ENCODE data around the gene GRK6.
"Not testable (repeated sequence)": the region's sequence is repeated elsewhere in the genome, so short reads cannot be mapped to it uniquely, and the experiment has no call there.

The GRK6 gene

DNA sequence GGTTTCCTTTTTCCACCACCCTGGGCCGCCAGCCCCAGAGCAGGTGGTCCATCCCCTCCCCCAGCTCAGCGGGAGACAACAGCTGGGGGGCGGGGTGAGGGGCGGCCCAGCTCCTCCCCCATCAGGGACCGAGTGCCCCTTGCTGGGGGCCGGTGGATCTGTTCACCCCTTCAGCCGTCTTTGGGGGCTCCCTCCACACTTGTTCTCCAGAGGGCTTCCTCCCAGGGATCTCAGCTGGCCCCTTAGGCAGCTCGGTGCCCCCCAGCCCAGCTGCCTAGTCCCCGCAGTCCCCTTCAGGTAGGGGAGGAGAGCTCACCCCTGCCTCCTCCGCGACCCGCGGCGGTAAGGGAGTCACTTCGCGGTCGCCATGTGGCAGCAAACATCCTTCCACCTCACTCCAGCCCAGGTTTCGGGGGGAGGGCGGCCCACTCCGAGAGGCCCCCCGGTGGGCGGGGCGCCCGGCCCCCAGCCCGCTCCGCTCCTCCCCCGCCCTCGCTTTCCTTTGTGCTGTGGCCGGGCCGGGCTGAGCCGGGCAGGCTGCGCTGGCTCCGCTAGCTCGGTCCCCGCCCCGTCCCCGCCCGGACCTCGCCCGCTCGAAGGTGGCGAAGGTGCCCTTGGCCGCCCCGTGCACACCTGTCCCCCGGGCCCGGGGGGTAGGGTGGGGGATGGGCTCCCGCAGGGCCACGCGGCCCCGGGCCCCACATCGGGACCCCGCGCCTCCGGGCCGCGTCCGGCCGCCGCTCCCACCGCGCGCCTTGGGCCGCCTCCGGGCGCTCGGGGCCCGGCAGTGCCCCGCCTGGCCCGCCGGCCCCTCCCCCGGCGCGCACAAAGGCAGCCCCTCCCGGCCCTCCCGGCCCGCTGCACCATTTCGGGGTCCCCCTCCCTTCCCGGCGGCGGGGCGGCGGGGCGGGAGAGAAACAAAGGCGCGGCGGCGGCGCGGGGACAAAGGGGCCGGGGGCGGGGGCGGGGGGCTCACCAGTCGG, 46.3 kb downstream of the GRK6 start:
- DNase-seq, result peak; percentile 27

DNA sequence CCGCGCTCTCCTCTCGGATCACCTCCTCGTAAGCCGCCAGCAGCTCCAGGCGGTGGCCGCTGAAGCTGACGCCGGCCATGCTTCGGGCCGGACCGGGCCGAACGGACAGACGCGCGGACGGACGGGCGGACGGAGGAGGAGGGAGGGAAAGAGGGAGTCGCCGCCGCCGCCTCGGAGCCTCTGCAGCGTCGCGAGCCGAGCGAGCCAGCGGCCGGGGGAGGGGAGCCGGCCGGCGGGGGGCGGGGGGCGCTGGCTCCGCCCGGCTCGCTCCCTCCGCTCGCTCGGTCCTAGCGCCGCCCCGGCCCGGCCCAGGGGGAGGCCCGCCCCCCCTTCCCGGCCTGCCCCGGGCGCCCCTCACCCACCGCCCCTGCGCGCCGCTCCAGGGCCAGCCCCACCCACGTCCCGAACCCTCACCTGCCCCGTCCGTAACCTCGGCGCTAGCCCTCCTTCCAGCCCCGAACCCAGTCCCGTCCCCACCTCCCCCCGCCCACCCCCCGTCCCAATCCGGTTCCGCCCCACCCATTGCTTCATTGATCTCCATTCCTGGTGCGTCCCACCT, 47.0 kb downstream of the GRK6 start, which contains the start of gene DBN1:
Gene DBN1 (minus strand): TSS at position 192 of the 559 bp plus-strand sequence. CDS start 113 bp downstream, at position 79.
- DNase-seq, result peak; percentile 30

DNA sequence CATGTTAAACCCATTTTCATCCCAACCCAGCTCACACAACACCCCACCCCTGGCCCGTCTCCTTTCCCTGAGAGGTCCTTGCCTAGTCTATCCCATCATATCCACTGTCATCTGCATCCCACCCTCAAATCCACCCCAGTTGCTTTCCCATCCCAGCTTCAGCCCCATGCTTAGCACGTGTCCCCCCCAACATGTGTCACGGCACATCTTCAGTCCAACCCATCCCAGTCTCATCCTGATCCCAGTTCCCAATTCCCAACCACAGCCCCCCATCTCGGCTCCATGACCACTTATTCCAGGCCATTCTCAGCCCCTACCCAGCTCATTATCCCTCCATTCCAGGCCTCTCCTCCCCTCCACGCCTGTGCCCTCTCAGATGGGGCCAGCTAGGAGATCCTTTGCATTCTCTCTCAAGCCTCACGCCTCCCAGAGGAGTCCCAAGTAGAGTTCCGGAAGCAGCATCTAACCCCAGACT, 47.6 kb downstream of the GRK6 start:
- DNase-seq, result no peak

DNA sequence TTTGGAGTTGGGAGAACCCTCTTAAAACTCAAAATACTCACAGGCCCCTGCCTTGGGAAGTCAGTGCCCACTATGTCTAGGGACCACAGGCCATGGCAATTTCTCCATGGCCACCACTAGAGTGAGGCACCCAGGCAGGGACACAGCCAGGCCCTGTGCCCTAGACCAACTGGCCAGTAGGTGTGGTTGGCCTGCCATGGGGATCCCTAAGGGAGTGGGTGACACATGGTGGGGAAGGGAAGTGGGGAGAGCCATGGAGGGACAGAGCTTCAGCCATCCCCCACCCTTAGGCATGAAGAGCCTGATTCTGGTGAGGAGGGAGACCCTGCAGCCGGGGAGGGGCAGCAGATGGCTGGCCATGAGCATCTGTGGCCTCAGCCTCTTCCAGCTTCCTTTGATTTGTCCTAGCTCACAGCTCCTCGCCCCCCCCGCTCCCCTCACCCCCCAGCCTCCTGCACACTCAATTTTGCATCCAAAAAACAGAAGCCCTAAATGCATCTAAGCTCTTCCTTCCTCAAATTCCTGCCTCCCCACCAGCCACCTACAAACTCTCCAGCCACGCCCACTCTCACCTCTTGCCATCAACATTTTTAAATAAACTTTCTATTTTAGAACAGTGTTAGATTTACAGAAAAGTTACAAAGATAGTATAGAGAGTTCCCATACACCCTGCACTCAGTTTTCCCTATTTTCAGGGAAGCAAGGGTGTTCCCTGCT, 48.5 kb downstream of the GRK6 start:
- DNase-seq, result no peak

DNA sequence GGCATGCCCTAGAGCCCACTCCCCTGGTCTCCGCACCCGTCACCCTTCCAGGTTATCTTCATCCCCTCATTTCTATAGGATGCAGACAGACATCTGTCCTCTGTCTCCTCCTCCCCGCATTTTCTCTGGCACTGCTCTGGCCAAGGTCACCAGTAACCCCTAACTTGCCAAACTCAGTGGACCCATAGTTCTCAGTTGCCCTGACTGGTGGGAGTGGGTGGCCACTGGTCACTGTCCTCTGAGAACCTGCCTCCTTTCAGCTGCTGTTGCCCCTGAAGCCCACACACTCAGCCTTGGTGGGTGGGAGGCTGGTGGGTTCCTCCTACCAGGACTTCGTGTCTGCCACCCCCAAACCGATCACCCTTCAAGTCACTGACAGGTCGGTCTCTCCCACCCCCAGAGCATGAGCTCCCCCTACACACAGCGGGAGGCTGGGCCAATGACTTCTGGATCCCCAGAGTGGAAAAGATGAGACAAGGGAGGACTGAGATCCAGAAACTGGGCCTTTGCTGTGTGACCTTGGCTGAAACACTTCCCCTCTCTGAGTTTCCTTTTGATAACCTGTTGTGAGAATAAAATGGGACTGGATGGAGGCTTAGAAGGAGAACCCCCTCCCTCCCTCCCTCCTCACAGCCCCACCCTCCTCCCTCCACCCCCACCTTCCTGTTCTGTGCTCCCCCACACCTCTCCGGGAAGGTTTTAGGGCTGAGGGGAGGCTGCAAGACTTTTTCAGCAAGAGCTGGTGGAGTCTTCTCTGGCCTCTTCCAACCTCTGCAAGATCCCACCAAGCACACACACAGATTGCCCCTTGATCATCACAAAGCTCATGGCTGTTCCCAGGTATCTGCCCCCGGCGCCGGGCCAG, 49.3 kb downstream of the GRK6 start:
- DNase-seq, result no peak

DNA sequence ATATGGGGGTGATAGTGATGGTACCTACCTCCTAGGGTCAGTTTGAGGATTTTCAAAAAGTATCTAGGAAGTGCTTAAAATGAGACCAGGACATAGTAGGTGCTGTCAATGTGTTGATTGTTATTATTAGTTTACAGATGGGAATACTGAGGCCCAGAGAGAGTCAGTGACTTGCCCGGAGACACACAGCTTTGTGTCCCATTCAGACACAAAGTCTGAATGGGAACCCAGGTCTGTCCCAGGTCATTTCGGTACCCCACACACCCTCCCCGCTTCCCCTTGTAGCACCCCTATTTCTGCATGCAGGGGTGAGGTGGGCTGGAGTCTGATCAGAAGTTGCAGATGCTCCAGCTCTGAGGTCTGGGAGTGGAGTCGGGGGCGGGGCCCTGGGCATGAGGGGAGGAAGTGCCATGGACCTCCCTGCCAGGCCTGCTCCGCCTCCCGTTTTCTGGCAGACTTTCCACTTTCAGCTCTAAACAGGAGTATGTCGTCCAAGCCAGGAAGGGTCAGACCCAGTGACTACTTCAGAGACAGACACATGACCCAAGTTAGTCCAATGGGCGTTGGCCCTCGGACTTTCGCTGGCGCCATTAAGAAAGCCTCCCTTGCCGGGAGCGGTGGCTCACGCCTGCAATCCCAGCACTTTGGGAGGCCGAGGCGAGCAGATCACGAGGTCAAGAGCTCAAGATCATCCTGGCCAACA, 50.2 kb downstream of the GRK6 start:
- DNase-seq, result no peak

DNA sequence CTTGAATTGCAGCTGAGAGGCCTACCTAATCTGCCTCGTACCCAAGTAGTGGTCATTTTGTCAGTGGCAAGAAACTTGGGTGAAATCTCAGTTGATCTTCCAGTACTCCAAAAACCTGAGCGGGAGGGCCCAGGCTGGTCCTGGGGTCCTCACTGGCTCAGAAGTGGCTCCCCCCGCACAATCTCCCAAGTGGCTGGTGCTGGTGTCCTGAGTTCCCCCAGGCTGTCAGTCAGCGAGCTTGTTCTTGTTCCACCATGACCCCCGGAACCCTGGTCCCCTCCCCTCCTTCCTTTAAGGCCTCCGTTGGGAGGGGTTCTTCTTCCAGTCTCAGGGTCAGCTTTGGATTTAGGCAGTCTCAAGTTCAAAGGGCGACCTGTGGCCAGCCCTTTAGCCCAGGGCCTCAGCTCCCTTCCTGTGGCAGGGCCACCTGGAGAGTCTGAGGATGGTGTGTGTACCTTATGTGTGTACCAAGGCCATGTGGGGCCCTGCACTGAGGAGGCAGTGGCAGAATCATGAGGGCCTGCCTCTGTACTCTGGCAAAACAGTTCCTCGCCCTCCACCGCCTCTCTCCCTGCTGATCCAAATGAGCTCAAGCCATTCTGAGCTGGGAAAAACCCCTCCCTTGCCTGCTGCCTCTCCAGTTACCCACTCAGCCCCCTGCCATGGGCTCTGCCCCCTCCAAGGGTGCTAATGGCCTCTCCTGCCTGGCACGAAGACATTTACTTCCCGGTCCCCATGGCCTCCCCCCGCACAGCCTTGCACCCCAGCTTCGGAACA, 51.4 kb downstream of the GRK6 start:
- no peak for DNase-seq

DNA sequence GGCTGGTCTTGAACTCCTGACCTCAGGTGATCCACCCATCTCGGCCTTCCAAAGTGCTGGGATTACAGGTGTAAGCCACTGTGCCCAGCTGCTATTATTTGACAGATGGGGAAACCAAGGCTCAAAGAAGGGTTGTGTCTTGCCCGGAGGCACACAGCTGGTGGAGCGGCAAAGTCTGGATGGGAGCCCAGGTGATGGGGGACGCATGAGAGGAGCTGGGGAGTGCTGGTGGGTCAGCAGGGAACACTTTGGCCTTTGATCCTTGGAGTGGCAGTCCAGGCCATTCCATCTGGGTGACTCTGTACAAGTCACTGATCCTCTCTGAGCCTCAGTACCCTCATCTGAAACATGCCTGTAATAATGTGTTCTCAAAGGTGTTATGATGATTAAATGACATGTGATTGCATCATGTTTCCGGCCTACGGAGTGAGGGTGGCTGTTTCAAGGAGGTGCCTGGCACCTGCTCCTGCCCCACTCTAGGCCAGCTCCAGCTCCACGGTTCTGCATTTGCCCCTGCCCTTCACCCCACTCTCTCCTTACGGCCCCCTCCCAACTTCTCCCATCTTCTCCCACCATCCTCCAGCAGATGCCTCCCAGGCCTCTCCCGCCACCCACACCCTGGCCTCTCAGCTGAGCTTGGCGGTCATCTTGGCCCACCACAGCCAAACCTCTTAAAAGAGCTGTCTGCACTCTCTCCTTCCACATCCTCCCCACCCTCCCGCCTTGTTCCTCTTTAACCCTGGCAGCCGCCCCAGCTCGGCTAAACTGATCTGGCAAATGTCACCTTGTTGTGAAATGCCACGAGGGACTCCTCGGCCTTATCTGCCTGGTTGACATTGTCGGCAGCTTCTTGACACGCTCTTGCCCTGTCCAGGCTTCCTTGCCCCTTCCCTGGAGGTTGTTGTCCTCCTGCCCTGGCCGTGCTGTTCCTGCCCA, 52.5 kb downstream of the GRK6 start:
- DNase-seq, result no peak

DNA sequence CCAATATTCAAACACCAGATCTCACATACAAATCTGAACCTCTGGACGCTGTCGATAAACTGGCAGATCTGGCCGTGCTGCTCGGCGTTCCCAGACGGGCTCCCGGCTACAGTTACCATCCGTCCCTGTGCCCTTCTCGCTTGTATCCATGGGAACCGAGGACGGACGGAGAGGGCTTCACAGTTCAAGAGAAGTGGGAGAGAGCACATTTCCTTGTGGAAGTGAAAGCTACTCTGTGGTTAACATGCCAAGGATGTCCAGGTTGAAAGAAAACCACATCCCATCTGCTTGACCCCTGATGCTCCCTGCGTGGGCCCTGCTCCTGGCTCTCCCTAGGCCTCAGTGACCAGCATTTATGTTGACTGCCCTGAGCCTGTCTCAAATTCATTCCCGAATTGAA, 53.3 kb downstream of the GRK6 start:
- DNase-seq, result no peak

DNA sequence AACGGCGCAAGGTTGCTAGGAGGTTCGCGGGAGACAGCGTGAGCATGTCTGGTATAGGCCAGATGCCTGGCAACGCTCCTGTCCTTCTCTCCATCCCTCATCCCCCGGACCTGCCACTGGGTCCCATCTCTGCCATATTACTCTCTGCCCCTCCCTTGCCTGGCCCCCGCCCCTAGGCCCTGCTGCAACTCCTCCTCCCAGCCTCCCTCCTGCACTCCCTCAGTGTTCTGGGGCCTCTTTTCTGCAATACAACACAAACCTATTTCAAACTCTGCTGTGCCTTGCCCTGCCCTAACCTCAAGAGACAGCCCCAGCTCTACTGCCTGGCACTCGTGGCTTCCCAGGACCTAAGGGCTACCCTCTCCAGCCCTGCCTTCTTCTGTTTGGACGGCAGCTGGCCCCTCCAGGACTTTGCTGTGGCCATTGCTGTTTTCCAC, 55.9 kb downstream of the GRK6 start:
- DNase-seq, result no peak

DNA sequence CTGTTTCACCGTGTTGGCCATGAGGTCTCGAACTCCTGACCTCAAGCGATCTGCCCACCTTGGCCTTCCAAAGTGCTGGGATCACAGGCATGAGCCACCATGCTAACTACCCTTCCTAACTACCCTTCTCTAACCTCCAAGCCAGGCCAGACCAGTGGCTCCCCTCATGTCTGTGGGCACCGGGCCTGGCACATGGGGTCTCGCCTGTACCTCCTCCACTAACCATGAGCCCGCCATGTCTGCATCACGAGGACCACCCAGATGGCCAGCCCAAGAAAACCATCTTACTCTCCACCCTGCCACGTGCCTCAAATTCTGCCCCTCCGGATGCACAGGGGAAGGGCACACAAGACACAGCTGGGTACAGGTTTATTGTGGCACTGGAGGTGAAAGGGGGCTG, 56.6 kb downstream of the GRK6 start:
- no peak for DNase-seq

DNA sequence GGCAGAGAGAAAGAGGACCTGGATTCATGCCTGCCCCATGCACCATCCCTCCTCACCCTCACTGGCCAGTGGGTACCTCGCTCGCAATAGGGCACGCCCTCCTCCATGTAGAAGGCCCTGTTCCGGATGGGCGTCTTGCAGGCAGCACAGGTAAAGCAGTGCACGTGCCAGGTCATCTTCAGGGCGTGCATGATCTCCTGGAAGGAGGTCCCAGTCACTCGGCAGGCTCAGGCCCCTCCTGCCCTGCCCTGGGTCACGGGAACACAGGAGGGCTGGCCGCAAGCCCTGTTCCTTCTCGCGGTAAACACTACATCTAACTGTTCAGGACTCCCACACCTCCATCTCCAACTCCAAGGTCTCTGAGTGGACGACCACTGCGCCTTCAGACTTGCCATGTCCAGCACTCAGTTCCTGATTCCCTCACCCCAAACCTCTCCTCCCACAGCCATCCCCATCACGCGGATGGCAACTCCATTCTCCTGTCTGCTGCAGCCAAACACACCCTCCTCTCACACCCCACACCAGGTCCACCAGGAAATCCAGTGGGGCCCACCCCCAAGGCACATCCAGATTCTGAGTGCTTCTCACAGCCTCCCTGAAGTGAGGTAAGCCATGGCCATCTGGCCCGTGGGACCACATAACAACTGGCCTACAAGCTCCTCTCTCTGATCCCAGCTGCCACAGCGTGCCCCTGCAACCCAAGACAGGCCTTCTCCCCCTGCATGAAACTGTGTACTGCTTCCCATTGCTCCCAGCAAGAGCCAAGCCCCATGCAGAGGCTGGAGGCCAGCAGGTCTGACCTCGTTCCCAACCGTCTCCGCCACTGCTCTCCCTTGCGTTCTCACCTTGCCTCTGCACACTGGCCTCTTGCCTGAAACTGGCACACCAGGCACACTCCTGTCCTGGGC, 57.8 kb downstream of the GRK6 start:
- DNase-seq, result no peak

DNA sequence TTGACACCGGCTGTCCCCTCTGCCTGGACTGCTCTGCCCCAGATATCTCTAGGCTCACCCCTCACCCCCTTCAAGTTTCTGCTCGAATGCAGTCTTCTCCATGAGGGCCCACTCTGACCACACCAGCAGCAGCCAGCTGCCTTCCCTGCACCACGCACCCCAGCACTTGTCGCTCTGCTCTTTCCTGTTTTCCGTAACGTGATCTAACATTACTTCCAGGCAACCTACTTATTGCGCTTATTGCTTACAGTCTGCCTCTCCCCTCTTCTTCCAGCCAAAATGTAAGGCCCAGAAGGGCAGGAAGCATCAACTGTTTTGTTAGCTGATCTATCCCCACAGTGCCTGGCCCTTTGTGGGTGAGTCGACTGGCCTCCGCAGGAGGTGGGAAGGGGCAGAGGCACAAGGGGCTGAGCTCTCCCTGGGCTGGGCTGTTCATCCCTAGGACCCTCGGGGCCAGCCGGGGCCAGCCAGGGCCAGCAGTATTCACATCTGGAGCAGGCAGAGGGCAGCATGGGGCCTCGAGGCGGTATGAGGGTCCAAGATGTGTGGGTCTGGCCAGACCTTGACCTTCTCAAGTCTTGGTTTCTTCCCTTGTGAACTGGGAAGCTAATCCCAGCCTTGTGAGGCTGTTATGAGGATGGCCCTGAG, 58.5 kb downstream of the GRK6 start:
- DNase-seq, result no peak

DNA sequence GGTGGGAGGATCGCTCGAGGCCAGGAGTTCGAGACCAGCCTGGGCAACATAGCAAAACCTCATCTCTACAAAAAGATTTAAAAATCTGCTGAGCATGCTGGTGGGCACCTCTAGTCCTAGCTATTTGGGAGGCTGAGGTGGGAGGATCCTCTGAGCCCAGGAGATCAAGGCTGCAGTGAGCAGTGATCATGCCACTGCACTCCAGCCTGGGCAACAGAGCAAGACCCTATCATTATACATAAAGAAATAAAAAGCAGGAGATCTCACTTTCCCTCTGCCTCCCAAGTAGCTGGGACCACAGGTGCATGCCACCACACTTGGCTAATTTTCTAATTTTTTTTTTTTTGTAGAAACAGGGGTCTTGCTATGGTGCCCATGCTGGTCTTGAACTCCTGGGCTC, 59.3 kb downstream of the GRK6 start:
- not testable (repeated sequence) for DNase-seq

DNA sequence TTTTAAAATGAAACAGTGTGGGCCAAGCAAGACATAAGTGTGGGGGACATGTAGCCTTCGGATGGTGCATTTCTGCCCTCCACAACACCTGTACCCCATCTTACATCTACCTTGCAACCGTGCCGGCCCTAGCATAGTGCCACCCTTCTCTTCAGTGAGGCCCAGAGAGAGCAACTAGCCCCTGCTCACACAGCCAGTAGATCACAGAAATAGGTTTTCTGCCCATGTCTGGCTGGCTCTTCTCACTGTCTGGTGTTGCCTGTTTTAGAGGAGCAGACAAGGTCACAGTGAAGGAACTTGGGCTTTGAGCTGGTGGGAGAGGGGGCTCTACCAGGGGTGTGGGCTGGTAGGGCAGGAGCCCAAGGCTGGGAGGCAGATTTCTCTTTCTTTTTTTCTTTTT, 59.8 kb downstream of the GRK6 start:
- DNase-seq, result no peak

DNA sequence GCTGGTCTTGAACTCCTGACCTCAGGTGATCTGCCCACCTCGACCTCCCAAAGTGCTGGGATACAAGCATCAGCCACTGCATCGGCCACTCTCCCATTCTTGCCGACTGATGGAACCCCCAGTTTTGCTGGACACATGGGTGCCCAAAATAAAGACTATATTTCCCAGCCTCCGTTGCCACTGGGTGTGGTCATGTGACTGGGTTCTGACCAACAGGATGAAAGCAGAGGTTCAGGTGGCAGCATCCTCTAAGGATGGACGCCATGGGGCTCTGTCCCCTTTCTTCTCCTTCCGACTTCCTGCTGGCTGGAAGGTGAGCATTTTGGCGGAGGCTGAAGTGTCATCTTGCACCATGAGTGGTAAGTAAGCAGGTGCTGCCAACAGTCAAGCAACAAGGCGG, 60.7 kb downstream of the GRK6 start:
- DNase-seq, result no peak

DNA sequence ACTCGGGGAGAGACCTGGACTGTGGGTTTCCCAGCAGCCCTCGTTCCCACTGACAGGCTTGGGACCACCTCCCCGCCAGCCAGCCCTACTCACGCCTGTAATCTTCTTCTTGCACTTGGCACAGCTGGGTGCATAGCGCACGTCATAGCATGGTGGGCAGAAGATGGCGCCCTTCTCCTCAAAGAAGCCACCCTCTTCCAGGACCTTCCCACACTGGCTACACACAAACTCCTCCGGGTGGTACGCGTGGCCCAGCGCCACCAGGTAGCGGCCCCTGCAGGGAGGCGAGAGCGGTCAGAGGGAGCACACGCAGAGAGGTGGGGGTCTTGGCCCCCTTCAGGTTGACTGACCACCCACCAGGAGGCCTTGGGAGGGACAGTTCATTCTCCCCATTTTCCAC, 61.5 kb downstream of the GRK6 start:
- no peak for DNase-seq

DNA sequence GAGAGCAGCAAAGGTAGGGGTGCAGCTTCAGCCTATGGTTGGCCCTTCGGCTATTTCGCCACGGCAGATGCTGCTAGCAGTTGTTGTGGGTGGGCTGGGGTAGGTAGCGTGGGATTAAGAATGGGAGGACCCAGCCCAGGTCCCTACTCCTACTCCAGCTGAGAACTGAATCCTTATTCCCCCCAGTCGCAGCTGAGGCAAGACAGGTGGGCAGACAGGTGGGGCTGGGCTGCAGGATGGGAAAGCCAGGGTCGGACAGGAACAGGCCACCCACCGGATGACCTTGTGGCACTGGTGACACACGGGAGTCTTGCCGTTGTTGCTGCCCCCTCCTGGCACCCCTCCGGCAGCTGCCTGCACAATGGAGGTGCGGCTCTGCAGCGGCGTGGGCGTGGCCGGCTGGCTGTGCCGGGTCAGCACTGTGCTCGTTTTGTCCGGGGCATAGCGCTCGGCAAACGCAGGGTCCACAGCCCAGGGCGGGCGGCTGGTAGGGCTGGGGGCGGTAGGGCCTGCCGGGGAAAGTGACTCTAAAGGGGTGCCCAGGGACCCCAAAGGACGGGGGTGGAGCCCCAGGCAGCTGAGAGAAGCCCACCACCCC, 62.7 kb downstream of the GRK6 start:
- no peak for DNase-seq
